GM23338 (cell line): ENCODE measurements around the gene PSPH. TPM values are rescaled to one million over a fixed set of nuclear protein-coding genes. Genes with fewer than 3 reads are reported as not detected.
"Not testable (repeated sequence)": the region's sequence is repeated elsewhere in the genome, so short reads cannot be mapped to it uniquely, and the experiment has no call there.

Source experiments
- ATAC-seq: fragments of 200-7000 bp; cut with Tn5 transposase; 3 replicates; pipeline ENCODE4 v1.9.1; 2020
- DNase-seq: peaks from one replicate; pipeline ENCODE4 v3.0.0-alpha.2; 2015; ENCODE audit warnings: low spot score
- H2AFZ ChIP-seq: fragments of 200-600 bp; sonication (generic); 2 replicates; pipeline ENCODE4 v1.8.0; 2016; ENCODE audit warnings: antibody characterized with exemption, mild to moderate bottlenecking, moderate library complexity
- H3F3A ChIP-seq: fragments of 200-600 bp; sonication (generic); replicated peaks from 2 replicates; pipeline ENCODE4 v1.8.0; 2017; ENCODE audit warnings: antibody characterized with exemption, mixed run types, low read depth
- H3K27ac ChIP-seq: fragments of 200-600 bp; sonication (generic); 2 replicates; pipeline ENCODE4 v1.6.1; 2016; ENCODE audit warnings: low read depth
- H3K27me3 ChIP-seq: fragments of 200-600 bp; sonication (generic); 2 replicates; pipeline ENCODE4 v1.8.0; 2016; ENCODE audit warnings: mild to moderate bottlenecking, mixed run types, moderate library complexity; ENCODE audit not compliant: insufficient read depth
- H3K36me3 ChIP-seq: fragments of 200-600 bp; sonication (generic); 2 replicates; pipeline ENCODE4 v1.8.0; 2016; ENCODE audit warnings: mild to moderate bottlenecking; ENCODE audit not compliant: insufficient read depth
- H3K4me1 ChIP-seq: fragments of 200-600 bp; sonication (generic); 2 replicates; pipeline ENCODE4 v1.8.0; 2016; ENCODE audit warnings: mild to moderate bottlenecking, moderate library complexity; ENCODE audit not compliant: insufficient read depth
- H3K4me2 ChIP-seq: fragments of 200-600 bp; sonication (generic); 2 replicates; pipeline ENCODE4 v1.7.1; 2017; ENCODE audit warnings: mixed run types
- H3K4me3 ChIP-seq: fragments of 200-600 bp; sonication (generic); 2 replicates; pipeline ENCODE4 v1.6.1; 2016; ENCODE audit warnings: mixed run types
- H3K79me2 ChIP-seq: fragments of 200-600 bp; sonication (generic); replicated peaks from 2 replicates; pipeline ENCODE4 v1.8.0; 2017; ENCODE audit warnings: mild to moderate bottlenecking; ENCODE audit not compliant: insufficient read depth
- H3K9me2 ChIP-seq: fragments of 200-600 bp; sonication (generic); 2 replicates; pipeline ENCODE4 v1.8.0; 2017; ENCODE audit not compliant: insufficient read depth
- H4K20me1 ChIP-seq: fragments of 200-600 bp; sonication (generic); replicated peaks from 2 replicates; pipeline ENCODE4 v1.8.0; 2017; ENCODE audit warnings: mild to moderate bottlenecking; ENCODE audit not compliant: insufficient read depth
- H3K27ac Mint-ChIP-seq: 2 replicates; pipeline ENCODE4 v1.8.0; 2020; ENCODE audit warnings: inconsistent platforms, mild to moderate bottlenecking, moderate library complexity, mixed read lengths
- H3K27me3 Mint-ChIP-seq: 3 replicates; pipeline ENCODE4 v1.8.0; 2022; ENCODE audit warnings: low read depth, mild to moderate bottlenecking, moderate library complexity, mixed read lengths, inconsistent platforms; ENCODE audit not compliant: insufficient read depth, poor library complexity
- H3K36me3 Mint-ChIP-seq: 3 replicates; pipeline ENCODE4 v1.8.0; 2021; ENCODE audit warnings: low read depth, mild to moderate bottlenecking, inconsistent platforms, moderate library complexity, mixed read lengths
- H3K4me1 Mint-ChIP-seq: 3 replicates; pipeline ENCODE4 v1.8.0; 2020; ENCODE audit warnings: mild to moderate bottlenecking, inconsistent platforms, mixed read lengths
- H3K4me3 Mint-ChIP-seq: 3 replicates; pipeline ENCODE4 v1.8.0; 2021; ENCODE audit warnings: moderate library complexity, mild to moderate bottlenecking, inconsistent platforms, mixed read lengths
- H3K9me3 Mint-ChIP-seq: 3 replicates; pipeline ENCODE4 v1.8.0; 2020; ENCODE audit warnings: moderate library complexity, mild to moderate bottlenecking, inconsistent platforms, mixed read lengths
- CREB1 ChIP-seq: fragments of 250-450 bp; sonication (Bioruptor Pico); IDR thresholded peaks from 2 replicates; pipeline ENCODE4 v1.5.0; 2020; ENCODE audit warnings: low read depth, mild to moderate bottlenecking, moderate library complexity
- CTCF ChIP-seq, 2 experiments: fragments of 200-600 bp in 1 of 2; sonication (generic) in 1 of 2; conservative IDR thresholded peaks; 2 replicates each; pipeline versions ENCODE4 v1.5.1 to v1.6.1; 2016 to 2017; ENCODE audit warnings: antibody characterized with exemption in 2 of 2, low read depth in 2 of 2, mild to moderate bottlenecking in 2 of 2, moderate library complexity in 1 of 2
- ETS1 ChIP-seq: IDR thresholded peaks from 2 replicates; pipeline ENCODE4 v1.6.1; 2016; ENCODE audit warnings: antibody characterized with exemption
- EZH2 ChIP-seq: fragments of 200-600 bp; sonication (generic); IDR thresholded peaks from one replicate; pipeline ENCODE4 v1.8.0; 2017; ENCODE audit warnings: antibody characterized with exemption, mild to moderate bottlenecking, low read depth; ENCODE audit not compliant: unreplicated experiment
- EZH2phosphoT487 ChIP-seq: fragments of 200-600 bp; sonication (generic); IDR thresholded peaks from one replicate; pipeline ENCODE4 v1.8.1; 2018; ENCODE audit warnings: antibody characterized with exemption; ENCODE audit not compliant: unreplicated experiment
- JUNB ChIP-seq: IDR thresholded peaks from one replicate; pipeline ENCODE4 v1.6.1; 2016; ENCODE audit warnings: antibody characterized with exemption; ENCODE audit not compliant: unreplicated experiment
- NANOG ChIP-seq: IDR thresholded peaks from 2 replicates; pipeline ENCODE4 v1.6.1; 2016; ENCODE audit warnings: antibody characterized with exemption, borderline replicate concordance
- POLR2AphosphoS5 ChIP-seq: IDR thresholded peaks from 2 replicates; pipeline ENCODE4 v1.6.1; 2016; ENCODE audit warnings: antibody characterized with exemption, low read depth
- ZNF114 ChIP-seq: fragments of 250-450 bp; sonication (Bioruptor Pico); IDR thresholded peaks from 2 replicates; pipeline ENCODE4 v1.5.0; 2020; ENCODE audit warnings: mild to moderate bottlenecking, moderate library complexity
- ZNF462 ChIP-seq: fragments of 250-450 bp; sonication (Bioruptor Pico); IDR thresholded peaks from 2 replicates; pipeline ENCODE4 v1.5.0; 2020; ENCODE audit warnings: mild to moderate bottlenecking, moderate library complexity
- polyA plus RNA-seq: library from polyadenylated mRNA; unstranded; fragments of >200 nt; fragmentation: Nextera tagmentation; extraction: Ambion mirVana; gene quantifications from 2 replicates; pipeline ENCODE4 v1.2.1, GENCODE V29; 2016
- total RNA-seq: library from RNA; depleted of rRNA; stranded (reverse); fragments of >200 nt; shearing (Covaris generic); gene quantifications from 2 replicates; pipeline ENCODE4 v1.2.3, GENCODE V29; 2014

Gene PSPH
- total and polyA plus RNA-seq, 2 experiments from 2014 or later: 38.3 to 149 TPM

- H3K27ac Mint-ChIP-seq: not testable (repeated sequence)
Measured at GRCh38 chr7:56045758-56046157, 5.5 kb downstream of the PSPH start.

GRCh38 chr7:56040730-56041129, 10.5 kb downstream of the PSPH start:
- Mint-ChIP-seq H3K27ac (no peak overlapping the region), H3K36me3 (peaks cover 28% of the 10 kb centered on the region), H3K27me3 (peaks cover 4% of the 10 kb centered on the region), H3K4me3 (no peak overlapping the region), H3K9me3 (no peaks in the 10 kb centered on the region), H3K4me1 (no peaks in the 10 kb centered on the region)
- Histone ChIP-seq H3K27ac (no peak overlapping the region), H3K79me2 (peaks cover 7% of the 10 kb centered on the region; the same call in 1 of the 2 replicates), H2AFZ (no peak overlapping the region), H3K4me1 (no peaks in the 10 kb centered on the region), H3F3A (no peaks in the 10 kb centered on the region), H4K20me1 (no peaks in the 10 kb centered on the region; the same call in none of the 2 replicates), H3K27me3 (no peaks in the 10 kb centered on the region), H3K4me2 (no peak overlapping the region), H3K9me2 (no peaks in the 10 kb centered on the region), H3K4me3 (no peak overlapping the region), H3K36me3 (no peaks in the 10 kb centered on the region)
- ATAC-seq (no peak), DNase-seq (no peak)
- TF ChIP-seq CREB1 (CRISPR knock-in tag) (no peak), EZH2 (no peak), EZH2phosphoT487 (no peak), CTCF (conservative IDR thresholded peaks at IDR 0.05; ENCODE audit: low read depth in 2 of 2) (no peak), POLR2AphosphoS5 (no peak), ZNF114 (no peak), JUNB (no peak), ZNF462 (CRISPR knock-in tag) (no peak), NANOG (no peak), ETS1 (no peak)

More at GRCh38 chr7:56045758-56046157, 5.5 kb downstream of the PSPH start:
- not testable (repeated sequence) for H3K4me2 ChIP-seq, H3K27me3 ChIP-seq, H3K4me3 ChIP-seq, H3K36me3 ChIP-seq, H3K4me3 Mint-ChIP-seq, H3K9me2 ChIP-seq, H3K27ac ChIP-seq, H3K9me3 Mint-ChIP-seq, H3F3A ChIP-seq, H3K27me3 Mint-ChIP-seq, H2AFZ ChIP-seq, H3K4me1 ChIP-seq, H4K20me1 ChIP-seq, ATAC-seq, DNase-seq, H3K4me1 Mint-ChIP-seq
- H3K36me3 Mint-ChIP-seq: peaks cover 23% of the 10 kb centered on the region
- H3K79me2 ChIP-seq: peaks cover 24% of the 10 kb centered on the region
